Renal pelvis (tissue), 12 donors: ENCODE measurements around the gene C16orf54. TPM values are rescaled to one million over a fixed set of nuclear protein-coding genes. Genes with fewer than 3 reads are reported as not detected.
A peak's percentile ranks its signal among the peaks of the same experiment; 100 is the strongest.
"Not testable (repeated sequence)": the region's sequence is repeated elsewhere in the genome, so short reads cannot be mapped to it uniquely, and the experiment has no call there.

ENCODE experiments used
- DNase-seq: peaks from one replicate; pipeline ENCODE4 v3.0.0-alpha.2; 2013
- long read RNA-seq, 16 experiments: transcript quantifications; one replicate each; lab custom pipeline, GENCODE V29; 2026
- polyA plus RNA-seq, 3 donors: library from polyadenylated mRNA; unstranded; fragments of 120-200 nt; gene quantifications; one replicate each; pipeline ENCODE4 v1.2.1, GENCODE V29; 2013; ENCODE audit not compliant: insufficient read length in 3 of 3

Gene C16orf54, protein sequence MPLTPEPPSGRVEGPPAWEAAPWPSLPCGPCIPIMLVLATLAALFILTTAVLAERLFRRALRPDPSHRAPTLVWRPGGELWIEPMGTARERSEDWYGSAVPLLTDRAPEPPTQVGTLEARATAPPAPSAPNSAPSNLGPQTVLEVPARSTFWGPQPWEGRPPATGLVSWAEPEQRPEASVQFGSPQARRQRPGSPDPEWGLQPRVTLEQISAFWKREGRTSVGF
- under 1 TPM; 0.12 to 0.34 (median 0.17) TPM for polyA plus RNA-seq
- long read RNA-seq, donor 1: 0 reads
- long read RNA-seq, donor 2, partial matches to known transcripts: 0 of 1 reads
- long read RNA-seq, donor 2, other reads (novel, unspliced or antisense): 0 of 1 reads
- long read RNA-seq, donor 3, partial matches to known transcripts: 0 of 1 reads
- long read RNA-seq, donor 3, other reads (novel, unspliced or antisense): 0 of 1 reads
- long read RNA-seq, donor 4, partial matches to known transcripts: 112 of 135 reads
- long read RNA-seq, donor 4, other reads (novel, unspliced or antisense): 23 of 135 reads
- long read RNA-seq, donor 5: 0 reads
- long read RNA-seq, donor 6: 0 reads
- long read RNA-seq, donor 7: 0 reads
- long read RNA-seq, donor 8: 0 reads
- long read RNA-seq, donor 9, partial matches to known transcripts: 403 of 403 reads
- long read RNA-seq, donor 9, other reads (novel, unspliced or antisense): 0 of 403 reads
- long read RNA-seq, donor 10, partial matches to known transcripts: 0 of 1 reads
- long read RNA-seq, donor 10, other reads (novel, unspliced or antisense): 0 of 1 reads
- long read RNA-seq, donor 11: 0 reads
- long read RNA-seq, donor 12, partial matches to known transcripts: 184 of 190 reads
- long read RNA-seq, donor 12, other reads (novel, unspliced or antisense): 5 of 190 reads
- long read RNA-seq, donor 13: 0 reads
- long read RNA-seq, donor 14: 0 reads
- long read RNA-seq, donor 15: 0 reads
- long read RNA-seq, donor 16: 0 reads

DNA sequence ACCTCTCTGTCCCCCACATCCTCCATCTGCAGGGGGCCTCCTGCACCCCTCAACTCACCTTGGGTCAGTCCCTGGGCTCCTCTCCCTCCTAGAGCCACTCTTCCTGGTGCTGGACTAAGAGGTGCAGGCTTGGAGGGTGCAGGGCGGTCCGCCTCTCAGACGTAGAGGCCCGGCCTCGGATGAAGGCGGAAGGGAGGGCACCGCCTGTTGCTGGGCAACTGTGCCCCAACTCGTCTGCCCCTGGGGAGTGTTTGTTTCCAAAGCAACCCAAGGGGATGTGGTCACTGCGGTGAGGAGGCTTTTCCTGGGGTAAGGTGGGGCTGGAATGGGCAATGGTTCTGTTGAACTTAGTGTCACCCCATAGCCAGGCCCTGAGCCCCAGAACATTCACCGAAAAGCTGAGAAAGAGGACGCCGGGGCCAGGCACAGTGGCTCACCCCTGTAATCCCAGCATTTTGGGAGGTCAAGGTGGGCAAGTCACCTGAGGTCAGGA, at the start of gene C16orf54:
Gene C16orf54 (minus strand): TSS at position 138 of the 493 bp plus-strand sequence. CDS start 1,039 bp downstream, outside the sequence.
- DNase-seq: no peak

DNA sequence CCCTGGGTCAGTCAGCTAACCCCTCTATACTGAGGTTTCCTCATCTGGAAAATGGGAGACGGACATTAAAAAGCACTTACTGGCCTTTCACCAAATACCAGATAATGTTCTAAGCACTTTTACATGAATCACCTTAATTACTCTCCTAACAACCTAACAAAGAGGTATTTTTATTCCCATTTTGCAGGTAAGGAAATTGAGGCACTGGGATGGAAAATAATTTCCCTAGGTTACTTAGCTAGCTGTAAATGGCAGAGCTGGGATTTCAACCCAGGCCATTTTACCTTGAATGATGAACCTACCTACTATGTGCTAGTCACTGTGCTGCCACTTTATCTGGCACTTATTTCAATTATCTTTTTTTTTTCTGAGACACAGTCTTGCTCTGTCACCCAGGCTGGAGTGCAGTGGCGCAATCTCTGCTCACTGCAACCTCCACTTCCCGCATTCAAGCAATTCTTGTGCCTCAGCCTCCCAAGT, 48.5 kb upstream of the C16orf54 start:
- DNase-seq: no peak

DNA sequence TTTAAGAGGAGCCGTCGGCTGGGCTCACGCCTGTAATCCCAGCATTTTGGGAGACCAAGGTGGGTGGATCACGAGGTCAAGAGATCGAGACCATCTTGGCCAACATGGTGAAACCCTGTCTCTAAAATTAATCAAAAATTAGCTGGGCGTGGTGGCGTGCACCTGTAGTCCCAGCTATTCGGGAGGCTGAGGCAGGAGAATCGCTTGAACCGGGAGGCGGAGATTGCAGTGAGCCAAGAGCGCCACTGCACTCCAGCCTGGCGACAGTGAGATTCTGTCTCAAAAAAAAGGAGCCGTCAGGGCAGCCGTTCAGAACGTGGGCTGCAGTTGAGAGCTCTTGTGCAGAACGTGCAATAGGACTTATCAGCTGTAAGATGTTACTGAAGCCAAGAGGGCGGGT, 47.4 kb upstream of the C16orf54 start:
- DNase-seq: not testable (repeated sequence)

DNA sequence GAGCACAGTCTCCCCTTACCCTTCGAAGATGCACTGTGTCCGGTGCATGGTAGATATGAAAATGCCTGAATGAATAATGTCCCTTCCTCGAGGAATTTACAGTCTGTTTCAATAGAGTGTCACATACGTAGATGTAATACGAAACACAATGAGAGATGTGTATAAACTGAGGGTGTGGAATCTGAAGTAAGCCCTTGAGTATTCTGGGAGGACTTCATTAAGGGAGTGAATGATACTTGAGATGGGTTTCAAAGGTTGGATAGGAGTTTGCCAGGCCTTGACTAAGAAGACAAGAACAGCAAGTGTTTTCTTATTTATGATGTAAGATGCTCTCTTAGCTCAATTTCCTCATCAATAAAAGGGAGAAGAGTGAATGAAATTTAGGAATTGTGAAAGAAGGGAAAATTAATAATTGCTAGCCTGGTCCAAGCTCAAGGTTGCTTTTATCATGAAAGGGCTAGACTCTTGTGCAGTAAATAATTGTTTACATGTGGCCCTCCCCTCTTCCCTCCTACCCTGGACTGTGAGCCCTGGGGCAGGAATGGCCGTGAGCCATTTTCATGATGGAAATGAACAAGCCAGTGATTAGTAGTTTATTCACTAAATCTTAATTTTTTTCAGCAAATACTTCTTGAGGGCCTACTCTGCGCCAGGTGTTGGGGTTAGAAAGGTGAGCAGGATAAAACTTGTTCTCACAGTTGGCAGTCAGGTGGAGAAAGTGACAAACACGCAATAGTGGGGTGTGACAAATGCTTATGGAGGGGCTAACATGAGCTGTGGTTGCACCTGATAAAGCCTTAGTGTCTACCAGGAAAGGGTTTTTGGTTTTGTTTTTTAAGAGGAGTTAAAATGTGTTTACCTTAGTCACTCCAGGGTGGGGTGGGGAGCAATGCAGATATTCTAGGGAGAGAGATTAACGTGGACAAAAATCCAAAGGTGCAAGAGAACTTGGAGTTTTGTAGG, 46.3 kb upstream of the C16orf54 start:
- no peak for DNase-seq

GRCh38 chr16:29790949-29791844, 45.4 kb upstream of the C16orf54 start:
- DNase-seq: no peak

GRCh38 chr16:29790183-29790948, 44.6 kb upstream of the C16orf54 start, which contains the start of gene KIF22:
Gene KIF22, plus strand, starts transcription at chr16:29790751. Its CDS starts 9 bp downstream, at chr16:29790760.
- peak; percentile 99 for DNase-seq

- DNase-seq: no peak
Measured at GRCh38 chr16:29789775-29790182, 44.0 kb upstream of the C16orf54 start.

GRCh38 chr16:29787155-29787554, 41.4 kb upstream of the C16orf54 start:
- DNase-seq: not testable (repeated sequence)

DNA sequence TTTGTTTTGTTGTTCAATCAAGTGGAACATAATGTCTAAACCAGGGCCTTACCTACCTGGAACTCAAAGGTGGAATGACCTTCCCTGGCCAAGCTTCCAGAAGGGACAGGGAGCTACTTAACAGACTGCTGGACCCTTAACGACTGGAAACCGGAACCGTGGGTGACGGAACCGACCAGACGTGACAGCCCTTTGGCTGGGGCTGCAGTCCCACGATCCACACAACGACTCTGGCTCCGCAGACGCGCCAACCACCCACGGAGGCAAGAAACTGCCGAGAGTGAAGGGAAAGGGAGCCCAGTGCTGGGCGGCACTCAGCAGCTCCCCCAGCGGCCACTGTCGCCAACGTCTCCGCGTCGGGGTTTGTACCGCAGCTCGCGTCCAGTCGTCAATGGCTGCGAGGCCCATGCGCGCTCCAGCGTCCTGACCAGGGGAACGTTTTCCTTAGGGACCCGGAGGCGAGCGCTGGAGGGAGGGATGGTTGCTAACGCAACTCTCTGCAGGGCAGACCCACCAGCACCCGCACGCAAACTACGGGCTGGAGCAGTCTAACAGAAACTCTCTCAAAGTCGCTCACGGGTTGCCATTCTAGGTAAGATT, 39.2 kb upstream of the C16orf54 start:
- peak; percentile 55 for DNase-seq

DNA sequence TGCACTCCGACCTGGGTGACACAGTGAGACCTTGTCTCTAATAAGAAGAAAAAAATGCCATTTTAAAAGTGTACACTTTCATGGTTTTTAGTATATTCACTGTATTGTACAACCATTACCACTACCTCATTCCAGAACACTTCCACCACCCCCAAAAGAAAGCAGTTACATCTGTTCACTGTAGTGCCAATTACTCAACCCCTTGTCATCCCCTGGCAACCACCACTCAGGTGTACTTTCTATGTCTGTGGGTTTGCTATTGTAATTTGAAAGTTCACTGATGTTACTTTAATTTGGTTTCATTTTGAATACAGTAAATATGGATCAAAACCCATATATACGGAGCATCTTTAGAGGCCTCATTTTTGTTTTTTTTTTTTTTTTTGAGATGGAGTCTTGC, 38.4 kb upstream of the C16orf54 start:
- DNase-seq: no peak

GRCh38 chr16:29783094-29783953, 37.5 kb upstream of the C16orf54 start:
- not testable (repeated sequence) for DNase-seq

GRCh38 chr16:29779474-29779873, 33.7 kb upstream of the C16orf54 start:
- DNase-seq: no peak

GRCh38 chr16:29777576-29778350, 32.0 kb upstream of the C16orf54 start, which contains the start of gene ZG16:
Gene ZG16, plus strand, starts transcription at chr16:29778256. Its CDS starts 1,011 bp downstream, at chr16:29779267.
- DNase-seq: no peak

DNA sequence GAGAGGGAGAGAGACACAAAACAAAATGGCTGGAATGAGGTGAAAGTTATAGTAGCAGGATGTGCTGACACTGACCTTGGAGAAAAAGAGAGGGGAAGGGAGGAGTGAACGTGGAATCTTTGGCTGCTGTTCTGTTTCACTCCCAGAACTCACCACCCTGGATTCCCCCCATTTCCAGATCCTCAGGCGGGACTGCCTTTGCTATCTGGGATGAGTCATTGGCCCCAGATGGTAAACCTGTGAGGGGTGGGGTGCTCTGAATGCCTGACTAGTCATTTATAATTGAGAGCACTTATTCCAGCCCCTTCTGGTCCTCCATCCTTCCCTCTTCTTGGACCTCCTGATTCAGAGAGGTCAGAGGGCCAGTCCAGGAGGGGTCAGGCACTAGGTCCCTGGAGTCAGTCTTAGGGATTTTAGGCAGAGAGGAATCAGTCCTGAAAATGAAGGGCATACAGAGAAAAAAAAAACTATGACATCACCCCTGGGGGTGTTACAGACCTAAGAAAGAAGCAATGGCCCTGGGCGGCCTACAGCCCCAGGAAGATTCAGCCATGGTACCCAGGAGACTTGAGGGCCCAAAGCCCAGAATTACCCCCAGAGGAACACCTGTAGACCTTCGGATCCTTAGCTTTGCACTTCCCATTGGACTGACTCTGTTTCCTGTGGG, 30.1 kb upstream of the C16orf54 start:
- no peak for DNase-seq

- no peak for DNase-seq
Measured at GRCh38 chr16:29774730-29775129, 28.9 kb upstream of the C16orf54 start.

- DNase-seq: not testable (repeated sequence)
Measured at GRCh38 chr16:29772330-29772729, 26.5 kb upstream of the C16orf54 start.
